MM.1S (cell line): Measurements from ENCODE around the gene MYOF.

Experiments used
- DNase-seq: peaks from one replicate; pipeline ENCODE4 v3.0.0-alpha.2; 2015
- H2AFZ ChIP-seq: fragments of 300-600 bp; sonication (generic); 2 replicates; pipeline ENCODE4 v1.6.0; 2016; ENCODE audit warnings: antibody characterized with exemption, low read length
- H3F3A ChIP-seq: fragments of 300-600 bp; sonication (generic); 2 replicates; pipeline ENCODE4 v1.6.1; 2016; ENCODE audit warnings: mild to moderate bottlenecking, antibody characterized with exemption, low read length, moderate library complexity, mixed read lengths; ENCODE audit not compliant: insufficient read depth
- H3K27ac ChIP-seq: fragments of 300-600 bp; sonication (generic); 2 replicates; pipeline ENCODE4 v1.5.1; 2016; ENCODE audit warnings: mild to moderate bottlenecking, low read length
- H3K27me3 ChIP-seq: fragments of 300-600 bp; sonication (generic); replicated peaks from 2 replicates; pipeline ENCODE4 v1.6.0; 2016; ENCODE audit warnings: low read length; ENCODE audit not compliant: insufficient read depth
- H3K36me3 ChIP-seq: fragments of 300-600 bp; sonication (generic); replicated peaks from 2 replicates; pipeline ENCODE4 v1.6.1; 2016; ENCODE audit warnings: mild to moderate bottlenecking, low read length, mixed read lengths; ENCODE audit not compliant: insufficient read depth
- H3K4me1 ChIP-seq: fragments of 300-600 bp; sonication (generic); 2 replicates; pipeline ENCODE4 v1.6.1; 2016; ENCODE audit warnings: low read length, mixed read lengths
- H3K4me2 ChIP-seq: fragments of 300-600 bp; sonication (generic); 2 replicates; pipeline ENCODE4 v1.6.0; 2016; ENCODE audit warnings: low read depth, low read length
- H3K4me3 ChIP-seq: fragments of 300-600 bp; sonication (generic); 2 replicates; pipeline ENCODE4 v1.5.1; 2016; ENCODE audit warnings: low read length, mixed read lengths
- H3K79me2 ChIP-seq: fragments of 300-600 bp; sonication (generic); 2 replicates; pipeline ENCODE4 v1.6.1; 2016; ENCODE audit warnings: mixed run types, low read length, mixed read lengths
- H3K9ac ChIP-seq: fragments of 300-600 bp; sonication (generic); 2 replicates; pipeline ENCODE4 v1.6.1; 2016; ENCODE audit warnings: low read length, mixed read lengths
- H3K9me2 ChIP-seq: fragments of 300-600 bp; sonication (generic); replicated peaks from 2 replicates; pipeline ENCODE4 v1.6.1; 2016; ENCODE audit warnings: mild to moderate bottlenecking, low read length, mixed read lengths; ENCODE audit not compliant: insufficient read depth
- H3K9me3 ChIP-seq: fragments of 300-600 bp; sonication (generic); replicated peaks from 2 replicates; pipeline ENCODE4 v1.6.1; 2016; ENCODE audit warnings: mild to moderate bottlenecking, low read length, mixed read lengths; ENCODE audit not compliant: insufficient read depth
- H4K20me1 ChIP-seq: fragments of 300-600 bp; sonication (generic); 2 replicates; pipeline ENCODE4 v1.6.1; 2016; ENCODE audit warnings: mild to moderate bottlenecking, low read length, moderate library complexity, mixed read lengths; ENCODE audit not compliant: insufficient read depth
- EZH2 ChIP-seq: fragments of 300-600 bp; sonication (generic); optimal IDR thresholded peaks from 2 replicates; pipeline ENCODE3; 2017; ENCODE audit warnings: low read depth, mild to moderate bottlenecking, antibody characterized with exemption, low read length, mixed read lengths
- EZH2phosphoT487 ChIP-seq: fragments of 300-600 bp; sonication (generic); IDR thresholded peaks from 2 replicates; pipeline ENCODE4 v1.6.1; 2018; ENCODE audit warnings: antibody characterized with exemption, low read length
- TF ChIP-seq, protein P1 (sequence below): fragments of 300-600 bp; sonication (generic); IDR thresholded peaks from 2 replicates; pipeline ENCODE4 v1.5.1; 2016; ENCODE audit warnings: antibody characterized with exemption, low read length, mixed read lengths

Gene MYOF

GRCh38 chr10:93333278-93333978, 148.7 kb downstream of the MYOF start:
- Histone ChIP-seq H3K9me2 (no peaks in the 10 kb centered on the region), H3K9ac (no peak overlapping the region), H2AFZ (no peak overlapping the region), H3K4me2 (no peak overlapping the region), H3K4me1 (no peaks in the 10 kb centered on the region), H3K9me3 (no peaks in the 10 kb centered on the region), H4K20me1 (no peaks in the 10 kb centered on the region), H3K36me3 (no peaks in the 10 kb centered on the region), H3K27ac (no peak overlapping the region), H3K79me2 (no peaks in the 10 kb centered on the region), H3K27me3 (no peaks in the 10 kb centered on the region), H3K4me3 (no peak overlapping the region), H3F3A (no peaks in the 10 kb centered on the region)
- no peak for DNase-seq
- TF ChIP-seq EZH2phosphoT487, result no peak

- Histone ChIP-seq H3K36me3 (no peaks in the 10 kb centered on the region), H3K79me2 (no peaks in the 10 kb centered on the region), H3K27me3 (no peaks in the 10 kb centered on the region), H3K4me1 (no peaks in the 10 kb centered on the region), H4K20me1 (no peaks in the 10 kb centered on the region), H3K27ac (no peak overlapping the region), H3K4me3 (no peak overlapping the region), H3K9me3 (no peaks in the 10 kb centered on the region), H3K9me2 (no peaks in the 10 kb centered on the region), H3K9ac (no peak overlapping the region), H3F3A (no peaks in the 10 kb centered on the region), H2AFZ (no peak overlapping the region), H3K4me2 (no peak overlapping the region)
- no peak for DNase-seq
- no peak for TF ChIP-seq EZH2
- TF ChIP-seq, protein P1, sequence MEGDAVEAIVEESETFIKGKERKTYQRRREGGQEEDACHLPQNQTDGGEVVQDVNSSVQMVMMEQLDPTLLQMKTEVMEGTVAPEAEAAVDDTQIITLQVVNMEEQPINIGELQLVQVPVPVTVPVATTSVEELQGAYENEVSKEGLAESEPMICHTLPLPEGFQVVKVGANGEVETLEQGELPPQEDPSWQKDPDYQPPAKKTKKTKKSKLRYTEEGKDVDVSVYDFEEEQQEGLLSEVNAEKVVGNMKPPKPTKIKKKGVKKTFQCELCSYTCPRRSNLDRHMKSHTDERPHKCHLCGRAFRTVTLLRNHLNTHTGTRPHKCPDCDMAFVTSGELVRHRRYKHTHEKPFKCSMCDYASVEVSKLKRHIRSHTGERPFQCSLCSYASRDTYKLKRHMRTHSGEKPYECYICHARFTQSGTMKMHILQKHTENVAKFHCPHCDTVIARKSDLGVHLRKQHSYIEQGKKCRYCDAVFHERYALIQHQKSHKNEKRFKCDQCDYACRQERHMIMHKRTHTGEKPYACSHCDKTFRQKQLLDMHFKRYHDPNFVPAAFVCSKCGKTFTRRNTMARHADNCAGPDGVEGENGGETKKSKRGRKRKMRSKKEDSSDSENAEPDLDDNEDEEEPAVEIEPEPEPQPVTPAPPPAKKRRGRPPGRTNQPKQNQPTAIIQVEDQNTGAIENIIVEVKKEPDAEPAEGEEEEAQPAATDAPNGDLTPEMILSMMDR, result no peak
- TF ChIP-seq EZH2phosphoT487, result no peak
Observed at GRCh38 chr10:93330824-93331223, 151.3 kb downstream of the MYOF start.

DNA sequence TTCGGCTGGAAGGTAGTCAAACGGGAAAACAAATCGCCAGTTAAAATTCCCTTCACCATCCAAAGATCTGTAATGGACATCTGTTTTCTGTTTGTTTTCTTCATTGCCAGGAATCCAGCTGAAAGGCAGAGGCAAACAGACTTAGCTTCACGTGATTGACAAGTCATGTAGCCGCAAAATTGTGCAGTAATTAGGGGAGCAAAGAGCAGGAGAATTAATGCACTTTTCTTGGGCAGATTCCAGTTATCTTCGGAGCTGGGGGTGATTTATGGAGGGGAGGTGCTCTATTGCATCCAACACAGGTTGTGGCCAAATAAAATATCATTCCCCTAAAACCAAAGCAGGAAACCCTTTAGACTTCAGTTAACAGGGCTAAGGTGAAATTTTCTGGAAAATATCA, 162.2 kb downstream of the MYOF start:
- H3K27me3 ChIP-seq, result no peaks in the 10 kb centered on the region
- TF ChIP-seq EZH2, result no peak
- TF ChIP-seq, protein P1, result no peak
- no peak for TF ChIP-seq EZH2phosphoT487
- no peak overlapping the region for H3K4me3 ChIP-seq
- no peaks in the 10 kb centered on the region for H3K9me2 ChIP-seq
- no peaks in the 10 kb centered on the region for H3F3A ChIP-seq
- no peaks in the 10 kb centered on the region for H3K9me3 ChIP-seq
- no peaks in the 10 kb centered on the region for H3K79me2 ChIP-seq
- no peaks in the 10 kb centered on the region for H4K20me1 ChIP-seq
- H3K4me1 ChIP-seq, result no peaks in the 10 kb centered on the region
- no peak overlapping the region for H3K4me2 ChIP-seq
- H2AFZ ChIP-seq, result no peak overlapping the region
- no peak overlapping the region for H3K9ac ChIP-seq
- H3K36me3 ChIP-seq, result no peaks in the 10 kb centered on the region
- H3K27ac ChIP-seq, result no peak overlapping the region
- no peak for DNase-seq

DNA sequence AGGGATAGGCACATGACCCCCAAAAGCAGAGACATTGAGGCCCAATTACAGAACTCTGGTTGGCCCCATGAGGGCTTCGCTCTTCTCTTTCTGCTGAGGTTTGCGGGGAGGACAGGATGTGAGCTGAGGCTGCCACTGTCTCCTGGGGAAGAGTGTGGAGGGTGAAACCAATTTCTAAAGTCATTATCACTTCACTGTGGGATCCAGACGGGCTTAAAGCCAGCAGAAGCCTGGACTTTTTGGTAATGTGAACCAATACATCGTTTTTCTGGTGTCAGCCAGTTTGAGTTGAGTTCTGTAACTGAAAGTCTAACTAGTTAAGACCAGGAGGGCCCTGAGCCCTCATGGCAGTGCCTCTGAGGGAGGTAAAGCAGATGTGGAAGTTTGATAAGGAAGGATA, 163.0 kb downstream of the MYOF start:
- H3K4me1 ChIP-seq, result no peaks in the 10 kb centered on the region
- no peak overlapping the region for H3K4me3 ChIP-seq
- H3K9ac ChIP-seq, result no peak overlapping the region
- H3K36me3 ChIP-seq, result no peaks in the 10 kb centered on the region
- H3K9me2 ChIP-seq, result no peaks in the 10 kb centered on the region
- H3F3A ChIP-seq, result no peaks in the 10 kb centered on the region
- TF ChIP-seq, protein P1, result no peak
- TF ChIP-seq EZH2phosphoT487 (no peak), EZH2 (no peak)
- no peak overlapping the region for H3K4me2 ChIP-seq
- H3K27me3 ChIP-seq, result no peaks in the 10 kb centered on the region
- H3K79me2 ChIP-seq, result no peaks in the 10 kb centered on the region
- H3K9me3 ChIP-seq, result no peaks in the 10 kb centered on the region
- H2AFZ ChIP-seq, result no peak overlapping the region
- H4K20me1 ChIP-seq, result no peaks in the 10 kb centered on the region
- DNase-seq, result no peak
- H3K27ac ChIP-seq, result no peak overlapping the region
